OCI-LY3 (cell line): ENCODE results near the gene TREX2.

Experiments used
- H2AFZ ChIP-seq: fragments of 200-600, 300-600 bp; shearing (Covaris generic); 2 replicates; pipeline ENCODE4 v1.6.0; 2014; ENCODE audit warnings: antibody characterized with exemption, low read depth, low read length
- H3K27ac ChIP-seq: fragments of 200-600, 300-600 bp; sonication (generic); 2 replicates; pipeline ENCODE4 v1.5.1; 2014; ENCODE audit warnings: mild to moderate bottlenecking, low read length, moderate library complexity, mixed read lengths
- H3K27me3 ChIP-seq: fragments of 200-600, 300-600 bp; sonication (generic); 2 replicates; pipeline ENCODE4 v1.6.1; 2014; ENCODE audit warnings: low read depth, low read length, mixed read lengths
- H3K36me3 ChIP-seq: fragments of 200-600, 300-600 bp; sonication (generic); replicated peaks from 2 replicates; pipeline ENCODE3; 2014; ENCODE audit warnings: low read depth, low read length, mixed read lengths
- H3K4me1 ChIP-seq: fragments of 300-600, 200-600 bp; sonication (generic); 2 replicates; pipeline ENCODE4 v1.6.1; 2014; ENCODE audit warnings: low read length, mixed read lengths
- H3K4me2 ChIP-seq: fragments of 200-600, 300-600 bp; sonication (generic); 2 replicates; pipeline ENCODE4 v1.6.1; 2014; ENCODE audit warnings: low read length, mixed read lengths
- H3K4me3 ChIP-seq: fragments of 300-600, 200-600 bp; sonication (generic); 2 replicates; pipeline ENCODE4 v1.5.1; 2014; ENCODE audit warnings: antibody characterized with exemption, mild to moderate bottlenecking, low read length, moderate library complexity
- H3K79me2 ChIP-seq: fragments of 300-600, 200-600 bp; shearing (Covaris generic); 2 replicates; pipeline ENCODE4 v1.6.1; 2014; ENCODE audit warnings: mild to moderate bottlenecking, low read length, mixed read lengths
- H3K9ac ChIP-seq: fragments of 300-600, 200-600 bp; shearing (Covaris generic); 2 replicates; pipeline ENCODE4 v1.6.0; 2014; ENCODE audit warnings: mild to moderate bottlenecking, low read length, moderate library complexity
- H3K9me3 ChIP-seq: fragments of 200-600, 300-600 bp; shearing (Covaris generic); 2 replicates; pipeline ENCODE4 v1.6.1; 2014; ENCODE audit warnings: low read length, mixed read lengths; ENCODE audit not compliant: insufficient read depth
- H4K20me1 ChIP-seq: fragments of 200-600, 300-600 bp; sonication (generic); 2 replicates; pipeline ENCODE4 v1.6.1; 2016; ENCODE audit warnings: low read length, mixed read lengths; ENCODE audit not compliant: insufficient read depth
- EZH2phosphoT487 ChIP-seq: fragments of 200-600 bp; shearing (Covaris generic); IDR thresholded peaks from 2 replicates; pipeline ENCODE4 v1.6.1; 2018; ENCODE audit warnings: antibody characterized with exemption, mixed run types, low read depth
- TF ChIP-seq, protein P1 (sequence below): fragments of 200-600, 300-600 bp; sonication (generic); IDR thresholded peaks from 2 replicates; pipeline ENCODE4 v1.5.1; 2014; ENCODE audit warnings: antibody characterized with exemption, low read length, low read depth

TREX2 gene

DNA sequence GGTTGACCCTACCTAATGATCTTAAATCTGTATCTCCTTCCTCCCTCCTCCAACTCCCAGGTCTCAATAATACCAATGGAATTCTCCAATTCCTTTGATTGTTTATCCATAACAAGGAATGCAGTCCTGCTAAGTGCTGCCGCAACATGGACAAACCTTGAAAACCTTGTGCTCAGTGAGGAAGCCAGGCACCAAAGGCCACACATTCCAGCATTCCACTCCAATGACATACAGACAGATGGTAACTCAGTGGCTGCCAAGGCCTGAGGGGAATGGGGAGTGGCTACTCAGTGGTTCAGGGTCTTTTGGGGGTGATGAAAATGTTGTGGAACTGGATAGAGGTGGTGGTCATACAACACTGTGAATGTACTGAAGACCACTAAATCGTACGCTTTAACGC, 14.1 kb upstream of the TREX2 start:
- Histone ChIP-seq H3K4me1 (no peaks in the 10 kb centered on the region), H3K4me2 (no peak overlapping the region), H3K9ac (no peak overlapping the region), H3K27me3 (no peaks in the 10 kb centered on the region), H3K79me2 (no peaks in the 10 kb centered on the region), H3K9me3 (no peaks in the 10 kb centered on the region), H3K4me3 (no peak overlapping the region), H2AFZ (no peak overlapping the region), H4K20me1 (no peaks in the 10 kb centered on the region), H3K36me3 (peaks cover 3% of the 10 kb centered on the region), H3K27ac (no peak overlapping the region)
- TF ChIP-seq, protein P1, sequence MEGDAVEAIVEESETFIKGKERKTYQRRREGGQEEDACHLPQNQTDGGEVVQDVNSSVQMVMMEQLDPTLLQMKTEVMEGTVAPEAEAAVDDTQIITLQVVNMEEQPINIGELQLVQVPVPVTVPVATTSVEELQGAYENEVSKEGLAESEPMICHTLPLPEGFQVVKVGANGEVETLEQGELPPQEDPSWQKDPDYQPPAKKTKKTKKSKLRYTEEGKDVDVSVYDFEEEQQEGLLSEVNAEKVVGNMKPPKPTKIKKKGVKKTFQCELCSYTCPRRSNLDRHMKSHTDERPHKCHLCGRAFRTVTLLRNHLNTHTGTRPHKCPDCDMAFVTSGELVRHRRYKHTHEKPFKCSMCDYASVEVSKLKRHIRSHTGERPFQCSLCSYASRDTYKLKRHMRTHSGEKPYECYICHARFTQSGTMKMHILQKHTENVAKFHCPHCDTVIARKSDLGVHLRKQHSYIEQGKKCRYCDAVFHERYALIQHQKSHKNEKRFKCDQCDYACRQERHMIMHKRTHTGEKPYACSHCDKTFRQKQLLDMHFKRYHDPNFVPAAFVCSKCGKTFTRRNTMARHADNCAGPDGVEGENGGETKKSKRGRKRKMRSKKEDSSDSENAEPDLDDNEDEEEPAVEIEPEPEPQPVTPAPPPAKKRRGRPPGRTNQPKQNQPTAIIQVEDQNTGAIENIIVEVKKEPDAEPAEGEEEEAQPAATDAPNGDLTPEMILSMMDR = no peak
- TF ChIP-seq EZH2phosphoT487 = no peak

DNA sequence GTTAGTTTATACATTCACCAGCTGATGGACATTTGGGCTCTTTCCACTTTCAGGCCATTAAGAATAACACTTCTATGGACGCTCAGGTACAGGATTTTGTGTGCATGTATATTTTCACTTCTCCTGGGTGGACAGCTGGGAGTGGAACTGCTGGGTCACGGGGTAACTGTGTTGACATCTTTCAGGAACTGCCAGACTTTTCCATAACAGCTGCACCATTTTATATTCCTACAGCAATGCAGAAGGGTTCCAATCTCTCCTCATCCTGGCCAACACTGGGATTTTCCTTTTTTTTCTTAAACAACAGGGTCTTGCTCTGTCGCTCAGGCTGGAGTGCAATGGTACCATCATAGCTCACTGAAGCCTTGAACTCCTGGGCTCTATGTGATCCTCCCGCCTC, 12.6 kb upstream of the TREX2 start:
- no peak overlapping the region for H3K9ac ChIP-seq
- H3K27ac ChIP-seq = no peak overlapping the region
- no peak overlapping the region for H2AFZ ChIP-seq
- H3K79me2 ChIP-seq = no peaks in the 10 kb centered on the region
- TF ChIP-seq EZH2phosphoT487 = no peak
- TF ChIP-seq, protein P1 = no peak
- no peaks in the 10 kb centered on the region for H4K20me1 ChIP-seq
- no peaks in the 10 kb centered on the region for H3K9me3 ChIP-seq
- H3K4me3 ChIP-seq = no peak overlapping the region
- no peak overlapping the region for H3K4me2 ChIP-seq
- peaks cover 3% of the 10 kb centered on the region for H3K36me3 ChIP-seq
- no peaks in the 10 kb centered on the region for H3K27me3 ChIP-seq
- H3K4me1 ChIP-seq = no peaks in the 10 kb centered on the region

DNA sequence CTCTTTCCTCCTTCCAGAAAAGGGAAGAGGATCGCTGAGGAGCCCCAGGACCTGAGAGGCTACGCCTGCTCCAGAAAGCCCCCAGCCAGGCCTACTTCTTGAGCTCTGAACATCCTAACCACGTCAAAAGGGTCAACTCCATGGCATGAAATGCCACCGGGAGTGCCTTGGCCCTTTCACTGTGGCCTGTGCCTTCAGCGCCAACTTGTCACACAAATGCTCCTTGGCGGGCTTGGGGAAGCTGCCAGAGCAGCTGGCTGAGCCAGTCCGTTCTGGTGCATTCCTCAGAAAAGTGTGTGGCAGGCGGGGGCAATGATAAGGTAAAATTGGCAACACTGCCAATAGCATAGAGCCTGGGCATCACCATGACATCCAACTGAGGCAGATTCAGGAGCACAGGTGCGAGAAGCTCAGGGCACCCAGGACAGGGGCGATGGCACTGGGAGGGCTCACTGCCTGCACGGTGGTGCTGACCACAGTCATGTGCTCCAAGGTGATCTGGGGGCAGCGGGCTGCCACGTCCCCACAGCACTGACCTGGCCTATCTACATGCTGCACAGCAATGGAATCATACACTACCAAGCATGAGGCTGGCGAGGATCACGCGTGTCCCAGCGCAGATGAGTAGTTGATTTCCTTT, 12.1 kb upstream of the TREX2 start:
- TF ChIP-seq, protein P1 = no peak
- no peak for TF ChIP-seq EZH2phosphoT487
- Histone ChIP-seq H3K27ac (no peak overlapping the region), H3K36me3 (peaks cover 5% of the 10 kb centered on the region), H3K4me3 (no peak overlapping the region), H4K20me1 (no peaks in the 10 kb centered on the region), H2AFZ (no peak overlapping the region), H3K4me1 (no peaks in the 10 kb centered on the region), H3K9ac (no peak overlapping the region), H3K9me3 (no peaks in the 10 kb centered on the region), H3K27me3 (no peaks in the 10 kb centered on the region), H3K4me2 (no peak overlapping the region), H3K79me2 (no peaks in the 10 kb centered on the region)

DNA sequence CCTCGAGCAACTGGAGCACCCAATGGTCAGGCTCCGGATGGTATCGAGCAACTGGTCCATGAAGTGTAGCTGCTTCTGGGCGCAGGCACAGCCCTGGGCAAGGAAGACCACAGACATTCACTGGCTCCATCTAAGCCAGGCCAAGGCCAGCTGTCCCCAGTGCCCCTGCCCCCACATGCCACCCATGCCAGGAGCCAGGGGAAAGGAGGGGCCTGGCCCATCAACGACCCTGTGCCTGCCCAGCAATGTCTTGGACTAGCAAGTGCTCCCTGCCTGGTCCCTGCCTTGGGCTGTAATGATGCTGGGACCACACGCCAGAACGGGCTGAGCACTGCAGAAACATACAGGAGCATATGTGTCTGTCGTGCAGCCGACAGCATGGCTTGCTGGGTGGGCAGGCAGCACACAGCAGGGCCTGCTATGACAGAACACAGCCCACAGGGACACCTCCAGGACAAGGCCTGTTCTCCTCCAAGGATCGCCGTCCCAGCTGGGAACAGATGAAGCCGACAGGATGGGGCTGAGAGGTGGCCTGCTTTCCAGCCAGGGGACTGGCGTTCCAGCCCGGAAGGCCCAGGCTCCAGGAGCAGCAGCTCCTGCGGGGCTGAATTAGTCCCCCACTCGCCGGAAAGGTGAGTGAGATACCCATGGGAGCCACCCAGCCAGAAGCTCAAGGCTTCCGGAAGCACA, 11.4 kb upstream of the TREX2 start:
- Histone ChIP-seq H3K4me2 (no peak overlapping the region), H2AFZ (no peak overlapping the region), H3K4me3 (no peak overlapping the region), H3K4me1 (no peaks in the 10 kb centered on the region), H4K20me1 (no peaks in the 10 kb centered on the region), H3K36me3 (peaks cover 5% of the 10 kb centered on the region), H3K79me2 (no peaks in the 10 kb centered on the region), H3K27me3 (no peaks in the 10 kb centered on the region), H3K27ac (no peak overlapping the region), H3K9me3 (no peaks in the 10 kb centered on the region), H3K9ac (no peak overlapping the region)
- no peak for TF ChIP-seq EZH2phosphoT487
- TF ChIP-seq, protein P1 = no peak
